Endothelial cell of umbilical vein (primary cell): ENCODE results near the gene DPYD. TPM values are rescaled to one million over a fixed set of nuclear protein-coding genes. Genes with fewer than 3 reads are reported as not detected.

ENCODE experiments used
- BruUV-seq: library from RNA; stranded (reverse); fragments of 400-500 nt; replicated peaks from 2 replicates; lab custom pipeline; 2021; lab: Mats Ljungman, UMichigan
- CTCF ChIA-PET: fragments of 300-600, 350-600 bp; sonication (Branson Sonifier 250); formaldehyde crosslinking; loops from one replicate; lab custom pipeline; 2021; ENCODE audit warnings: antibody characterized with exemption, inconsistent platforms; lab: Charles Lee
- POLR2A ChIA-PET: fragments of 300-600, 350-600 bp; sonication (Branson Sonifier 250); formaldehyde crosslinking; loops from one replicate; lab custom pipeline; 2021; ENCODE audit warnings: antibody characterized with exemption, inconsistent platforms; lab: Charles Lee
- DNase-seq: peaks from one replicate; pipeline ENCODE4 v3.0.0-alpha.2; 2011; ENCODE audit warnings: low read depth, low spot score
- FAIRE-seq: peaks from 2 replicates; lab custom pipeline; 2011; peaks lifted over from hg19 to GRCh38; lab: Jason Lieb, UNC
- H2AFZ ChIP-seq: 2 replicates; pipeline ENCODE4 v1.6.0; 2012; ENCODE audit warnings: low read depth, low read length, control low read depth, inconsistent platforms
- H3K27ac ChIP-seq: 2 replicates; pipeline ENCODE4 v1.5.1; 2011; ENCODE audit warnings: low read depth, mild to moderate bottlenecking, control low read depth, low read length, moderate library complexity; ENCODE audit not compliant: insufficient read depth
- H3K27me3 ChIP-seq, 2 experiments: 2 replicates each; pipeline versions ENCODE4 v1.6.0 to v1.6.1; 2011; ENCODE audit warnings: low read length in 2 of 2, mixed read lengths in 1 of 2; ENCODE audit not compliant: control insufficient read depth in 2 of 2, insufficient read depth in 2 of 2
- H3K36me3 ChIP-seq, 2 experiments: 2 replicates in 1 of 2; 3 replicates in 1 of 2; pipeline ENCODE4 v1.5.1; 2011; ENCODE audit warnings: low read length in 2 of 2, mild to moderate bottlenecking in 1 of 2, moderate library complexity in 1 of 2; ENCODE audit not compliant: control insufficient read depth in 2 of 2, insufficient read depth in 2 of 2; ENCODE audit errors: extremely low read depth in 1 of 2
- H3K4me1 ChIP-seq: 3 replicates; pipeline ENCODE4 v1.5.1; 2011; ENCODE audit warnings: mild to moderate bottlenecking, low read length; ENCODE audit not compliant: control insufficient read depth, insufficient read depth; ENCODE audit errors: extremely low read depth
- H3K4me2 ChIP-seq: 2 replicates; pipeline ENCODE4 v1.6.1; 2011; ENCODE audit warnings: low read length, control low read depth, mixed read lengths; ENCODE audit not compliant: insufficient read depth
- H3K4me3 ChIP-seq, 3 experiments: fragments of 200-600 bp in 1 of 3; sonication (generic), shearing (Covaris generic) in 1 of 3; replicated peaks in 1 of 3; 2 replicates each; pipeline ENCODE4 v1.5.1; 2011 to 2016; ENCODE audit warnings: control low read depth in 3 of 3, low read length in 3 of 3, mild to moderate bottlenecking in 2 of 3, inconsistent platforms in 1 of 3, low read depth in 1 of 3, moderate library complexity in 1 of 3; ENCODE audit not compliant: insufficient read depth in 1 of 3
- H3K79me2 ChIP-seq: 2 replicates; pipeline ENCODE4 v1.6.0; 2012; ENCODE audit warnings: low read length, inconsistent platforms; ENCODE audit not compliant: control insufficient read depth, insufficient read depth
- H3K9ac ChIP-seq: replicated peaks from 2 replicates; pipeline ENCODE3; 2011; ENCODE audit warnings: low read length, control low read depth; ENCODE audit not compliant: insufficient read depth; ENCODE audit errors: extremely low read depth
- H3K9me1 ChIP-seq: replicated peaks from 3 replicates; pipeline ENCODE4 v1.6.0; 2011; ENCODE audit warnings: mild to moderate bottlenecking, low read length; ENCODE audit not compliant: control insufficient read depth, insufficient read depth; ENCODE audit errors: extremely low read depth
- H3K9me3 ChIP-seq: replicated peaks from 2 replicates; pipeline ENCODE4 v1.5.1; 2012; ENCODE audit warnings: low read length, inconsistent platforms; ENCODE audit not compliant: control insufficient read depth, insufficient read depth
- H4K20me1 ChIP-seq: replicated peaks from 2 replicates; pipeline ENCODE3; 2011; ENCODE audit warnings: mild to moderate bottlenecking, low read length; ENCODE audit not compliant: control insufficient read depth, insufficient read depth; ENCODE audit errors: extremely low read depth
- CTCF ChIP-seq, 2 donors: IDR thresholded peaks; 1 replicate in 1 of 2; 2 replicates in 1 of 2; pipeline ENCODE4 v1.5.1; 2011; ENCODE audit warnings: low read length in 2 of 2, mild to moderate bottlenecking in 2 of 2, moderate library complexity in 2 of 2, control low read depth in 1 of 2, inconsistent platforms in 1 of 2, low read depth in 1 of 2; ENCODE audit not compliant: insufficient read depth in 1 of 2; ENCODE audit errors: extremely low read depth in 1 of 2
- EZH2 ChIP-seq: IDR thresholded peaks from 2 replicates; pipeline ENCODE4 v1.6.1; 2012; ENCODE audit warnings: borderline replicate concordance, low read depth, mild to moderate bottlenecking, moderate library complexity, low read length, inconsistent platforms; ENCODE audit not compliant: severe bottlenecking
- FOS ChIP-seq: IDR thresholded peaks from 2 replicates; pipeline ENCODE4 v1.6.1; 2011; ENCODE audit warnings: mild to moderate bottlenecking, low read length, moderate library complexity, borderline replicate concordance; ENCODE audit not compliant: insufficient read depth
- GATA2 ChIP-seq: IDR thresholded peaks from 2 replicates; pipeline ENCODE4 v1.7.0; 2011; ENCODE audit warnings: low read depth, mild to moderate bottlenecking, moderate library complexity, mixed read lengths, low read length; ENCODE audit not compliant: insufficient read length, insufficient read depth
- JUN ChIP-seq: IDR thresholded peaks from 2 replicates; pipeline ENCODE4 v1.6.1; 2011; ENCODE audit warnings: borderline replicate concordance, low read depth; ENCODE audit not compliant: insufficient read length, insufficient read depth
- MAX ChIP-seq: IDR thresholded peaks from 2 replicates; pipeline ENCODE4 v1.6.1; 2011; ENCODE audit not compliant: insufficient read depth, insufficient read length
- MYC ChIP-seq: IDR thresholded peaks from one replicate; pipeline ENCODE4 v1.6.1; 2011; ENCODE audit warnings: mild to moderate bottlenecking, low read depth, low read length
- POLR2A ChIP-seq: IDR thresholded peaks from 2 replicates; pipeline ENCODE4 v1.6.1; 2012; ENCODE audit warnings: low read depth, mild to moderate bottlenecking, control low read depth, low read length
- POLR2AphosphoS5 ChIP-seq: IDR thresholded peaks from 2 replicates; pipeline ENCODE4 v1.6.1; 2012; ENCODE audit warnings: low read depth, mild to moderate bottlenecking, control low read depth, low read length, moderate library complexity; ENCODE audit not compliant: insufficient read depth
- dilution Hi-C: fragments of 300-500 bp; cut with MboI; formaldehyde crosslinking; loops from one replicate; pipeline ENCODE4 v1.15.0; 2019; ENCODE audit warnings: low sequenced_read_pairs; ENCODE audit not compliant: extremely low pct_ligation_motif_present
- intact Hi-C: fragments of 100-400 bp; cut with micrococcal nuclease; formaldehyde crosslinking; loops from one replicate; pipeline ENCODE4 v1.10.0; 2022
- polyA plus RNA-seq, 4 experiments: library from polyadenylated mRNA; depleted of rRNA in 3 of 4; stranded (reverse) in 3 of 4; unstranded in 1 of 4; fragments of >200 nt; gene quantifications; 2 replicates each; pipeline versions ENCODE4 v1.2.1 to v1.2.3, GENCODE V29; 2011 to 2012; ENCODE audit warnings: missing spikeins in 1 of 4
- total RNA-seq: library from RNA; stranded (reverse); gene quantifications from 2 replicates; pipeline ENCODE4 v1.2.3, GENCODE V29; 2021

The DPYD gene
- total and polyA plus RNA-seq, 2 donors (not counting 3 experiments of a cell fraction or from before 2014, with no cell fraction given): 4.6 to 15.1 TPM

DNA sequence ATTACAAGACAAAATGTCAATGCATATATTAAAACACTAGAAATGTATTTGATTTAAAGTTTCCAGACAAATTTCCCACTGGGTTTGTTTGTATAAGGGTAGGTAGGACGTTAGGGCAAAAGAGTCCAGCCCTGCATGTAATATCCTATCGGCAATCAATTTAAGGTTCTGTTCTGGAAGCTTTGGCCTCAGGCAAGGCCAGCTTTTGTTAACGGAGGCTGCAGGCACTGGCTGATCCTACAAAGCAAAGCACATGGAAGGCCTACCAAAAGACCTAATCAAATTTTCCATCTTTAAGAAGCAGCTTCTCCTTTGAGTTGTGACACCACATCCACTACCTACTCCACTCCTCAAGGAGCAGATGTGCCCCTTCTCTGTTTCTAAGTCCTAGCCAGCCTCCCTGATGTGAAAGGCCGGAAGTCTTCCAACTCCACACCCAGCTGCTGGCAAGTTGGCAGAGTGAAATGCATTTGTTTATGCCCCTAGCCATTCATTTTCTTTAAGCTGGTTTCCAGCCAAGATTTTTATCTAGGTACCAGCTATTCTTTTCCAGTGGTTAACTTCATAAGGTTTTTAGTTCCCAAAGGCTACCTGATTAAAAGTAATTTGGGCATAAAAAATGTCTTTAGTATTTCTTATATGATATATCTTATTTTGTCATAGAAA lies 746.7 kb downstream of the DPYD start:
- Histone ChIP-seq H3K9ac (no peak overlapping the region), H2AFZ (no peak overlapping the region), H4K20me1 (no peaks in the 10 kb centered on the region), H3K4me1 (no peaks in the 10 kb centered on the region), H3K27me3 (no peaks in the 10 kb centered on the region), H3K4me2 (no peak overlapping the region), H3K9me3 (no peaks in the 10 kb centered on the region), H3K4me3 (no peak overlapping the region), H3K27ac (no peak overlapping the region), H3K36me3 (no peaks in the 10 kb centered on the region), H3K79me2 (no peaks in the 10 kb centered on the region), H3K9me1 (no peaks in the 10 kb centered on the region)
- intact Hi-C loops (no loop called here), dilution Hi-C loops (no loop called here)
- FAIRE-seq: no peak
- POLR2A ChIA-PET: no interaction called here
- no TSS peak for BruUV-seq
- DNase-seq: peak; percentile 60
- no peak for TF ChIP-seq CTCF (IDR thresholded peaks at IDR 0.05; ENCODE audit: extremely low read depth in 1 of 2, insufficient read depth in 1 of 2, low read depth in 1 of 2, low read length in 2 of 2)
- no peak for TF ChIP-seq JUN
- peak; percentile 63 for TF ChIP-seq GATA2
- CTCF ChIA-PET: interaction anchor here (0.7 to 1.2 kb wide), 4 partner anchors 9 to 69 kb away, joined by 3 read pairs; no protein-coding TSS in a partner anchor

DNA sequence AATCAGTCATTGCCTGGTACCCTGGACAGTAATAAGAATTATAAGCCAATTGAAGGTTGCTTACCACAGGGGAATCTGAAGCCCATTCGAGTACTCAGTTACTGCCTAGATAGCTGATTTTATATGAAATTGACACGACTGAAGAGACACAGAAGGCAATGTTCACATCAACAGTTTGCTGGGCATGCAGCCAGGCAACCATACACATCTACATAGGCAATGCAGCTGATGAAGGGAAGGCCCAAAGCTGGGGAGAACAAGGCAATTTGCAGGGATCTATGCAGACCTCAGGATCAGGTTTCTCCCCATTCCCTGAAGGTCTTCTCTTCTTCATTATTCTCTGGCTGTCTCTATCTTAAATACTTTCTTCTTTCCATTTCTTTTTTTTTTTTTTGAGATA lies 750.5 kb downstream of the DPYD start:
- dilution Hi-C loops (no loop called here), intact Hi-C loops (no loop called here)
- H3K36me3 ChIP-seq: no peaks in the 10 kb centered on the region
- POLR2A ChIA-PET: no interaction called here
- no peak overlapping the region for H3K4me3 ChIP-seq
- H4K20me1 ChIP-seq: no peaks in the 10 kb centered on the region
- H3K9ac ChIP-seq: no peak overlapping the region
- no peaks in the 10 kb centered on the region for H3K27me3 ChIP-seq
- H3K9me1 ChIP-seq: no peaks in the 10 kb centered on the region
- CTCF ChIA-PET: no interaction called here
- FAIRE-seq: no peak
- H3K4me2 ChIP-seq: no peak overlapping the region
- no peaks in the 10 kb centered on the region for H3K9me3 ChIP-seq
- no peak for TF ChIP-seq JUN
- no peak for TF ChIP-seq POLR2AphosphoS5
- no peak for TF ChIP-seq POLR2A
- TF ChIP-seq GATA2: no peak
- no peak for TF ChIP-seq MYC
- no peak for TF ChIP-seq MAX
- no peak for TF ChIP-seq CTCF (IDR thresholded peaks at IDR 0.05; ENCODE audit: extremely low read depth in 1 of 2, insufficient read depth in 1 of 2, low read depth in 1 of 2, low read length in 2 of 2)
- no peak for TF ChIP-seq FOS
- TF ChIP-seq EZH2: no peak
- no peak for DNase-seq
- no peak overlapping the region for H2AFZ ChIP-seq
- H3K27ac ChIP-seq: no peak overlapping the region
- BruUV-seq: no TSS peak
- no peaks in the 10 kb centered on the region for H3K4me1 ChIP-seq
- no peaks in the 10 kb centered on the region for H3K79me2 ChIP-seq
